Neuronal stem cell (in vitro differentiated cells): ENCODE measurements around the gene LRP1.
A peak's percentile ranks its signal among the peaks of the same experiment; 100 is the strongest.

Experiments
- DNase-seq: peaks from one replicate; pipeline ENCODE4 v3.0.0-alpha.2; 2013; ENCODE audit warnings: low spot score
- H2AFZ ChIP-seq: one replicate; pipeline ENCODE4 v1.6.1; 2013; ENCODE audit warnings: mild to moderate bottlenecking, low read length, inconsistent platforms
- H2AK5ac ChIP-seq: 2 replicates; pipeline ENCODE4 v1.6.1; 2013; ENCODE audit warnings: low read depth, mild to moderate bottlenecking, inconsistent platforms, low read length, moderate library complexity, mixed read lengths
- H2BK120ac ChIP-seq: 2 replicates; pipeline ENCODE4 v1.6.1; 2013; ENCODE audit warnings: low read depth, mild to moderate bottlenecking, inconsistent platforms, low read length, moderate library complexity, mixed read lengths
- H2BK12ac ChIP-seq: one replicate; pipeline ENCODE4 v1.6.1; 2013; ENCODE audit warnings: low read length, inconsistent platforms
- H2BK15ac ChIP-seq: 2 replicates; pipeline ENCODE4 v1.6.1; 2013; ENCODE audit warnings: mild to moderate bottlenecking, low read length, inconsistent platforms, mixed read lengths
- H2BK5ac ChIP-seq: one replicate; pipeline ENCODE4 v1.6.1; 2013; ENCODE audit warnings: inconsistent platforms, mild to moderate bottlenecking, low read length, moderate library complexity
- H3K14ac ChIP-seq: one replicate; pipeline ENCODE4 v1.6.1; 2013; ENCODE audit warnings: low read length, inconsistent platforms
- H3K18ac ChIP-seq: 2 replicates; pipeline ENCODE4 v1.6.1; 2013; ENCODE audit warnings: low read length, inconsistent platforms
- H3K23ac ChIP-seq: 2 replicates; pipeline ENCODE4 v1.6.1; 2013; ENCODE audit warnings: low read depth, mild to moderate bottlenecking, mixed read lengths, low read length, inconsistent platforms; ENCODE audit not compliant: poor library complexity
- H3K27ac ChIP-seq: replicated peaks from 3 replicates; pipeline ENCODE4 v1.5.1; 2013; ENCODE audit warnings: low read length, inconsistent platforms
- H3K27me3 ChIP-seq, 3 experiments: 2 replicates each; pipeline ENCODE4 v1.6.1; 2013; ENCODE audit warnings: low read length in 3 of 3, mild to moderate bottlenecking in 2 of 3, inconsistent platforms in 1 of 3, low read depth in 1 of 3, mixed read lengths in 1 of 3, moderate library complexity in 1 of 3; ENCODE audit not compliant: control insufficient read depth in 3 of 3, insufficient read depth in 3 of 3
- H3K36me3 ChIP-seq, 2 donors: replicated peaks in 1 of 2; 2 replicates each; pipeline ENCODE4 v1.6.1; 2013; ENCODE audit warnings: low read length in 2 of 2; ENCODE audit not compliant: control insufficient read depth in 2 of 2, insufficient read depth in 2 of 2
- H3K4ac ChIP-seq: 2 replicates; pipeline ENCODE4 v1.6.1; 2013; ENCODE audit warnings: inconsistent platforms, mild to moderate bottlenecking, low read length, moderate library complexity
- H3K4me1 ChIP-seq, 2 donors: 1 replicate in 1 of 2; 2 replicates in 1 of 2; pipeline ENCODE4 v1.6.1; 2013; ENCODE audit warnings: low read length in 2 of 2, low read depth in 1 of 2; ENCODE audit not compliant: control insufficient read depth in 2 of 2, insufficient read depth in 1 of 2
- H3K4me2 ChIP-seq: one replicate; pipeline ENCODE4 v1.6.1; 2013; ENCODE audit warnings: mild to moderate bottlenecking, low read length, inconsistent platforms; ENCODE audit not compliant: insufficient read depth, poor library complexity, severe bottlenecking
- H3K4me3 ChIP-seq, 2 donors: 2 replicates each; pipeline ENCODE4 v1.5.1; 2013; ENCODE audit warnings: low read length in 2 of 2, mild to moderate bottlenecking in 2 of 2, inconsistent platforms in 1 of 2, moderate library complexity in 1 of 2
- H3K79me1 ChIP-seq: one replicate; pipeline ENCODE4 v1.6.1; 2013; ENCODE audit warnings: low read depth, mild to moderate bottlenecking, inconsistent platforms, low read length, moderate library complexity
- H3K9ac ChIP-seq: one replicate; pipeline ENCODE4 v1.6.1; 2013; ENCODE audit warnings: mild to moderate bottlenecking, low read depth, low read length, inconsistent platforms; ENCODE audit not compliant: poor library complexity
- H3K9me3 ChIP-seq, 2 donors: replicated peaks in 1 of 2; 2 replicates each; pipeline versions ENCODE3 to v1.6.1; 2013; ENCODE audit warnings: low read length in 2 of 2, mild to moderate bottlenecking in 2 of 2, inconsistent platforms in 1 of 2, low read depth in 1 of 2, mixed read lengths in 1 of 2, moderate library complexity in 1 of 2; ENCODE audit not compliant: control insufficient read depth in 2 of 2, insufficient read depth in 1 of 2
- H4K8ac ChIP-seq: one replicate; pipeline ENCODE4 v1.6.1; 2013; ENCODE audit warnings: low read depth, mild to moderate bottlenecking, inconsistent platforms, low read length, moderate library complexity
- H4K91ac ChIP-seq: one replicate; pipeline ENCODE4 v1.6.1; 2013; ENCODE audit warnings: low read length, low read depth, mild to moderate bottlenecking, inconsistent platforms; ENCODE audit not compliant: poor library complexity
- WGBS, 2 donors: extraction: QIAGEN DNeasy Blood & Tissue Kit; methylation state at CpG; one replicate each; pipeline ENCODE4 v1.1.7; 2013; ENCODE audit warnings: missing lambda C conversion rate in 2 of 2, mixed read lengths in 1 of 2; ENCODE audit not compliant: insufficient read length in 2 of 2, insufficient replicate concordance in 1 of 2; ENCODE audit errors: extremely low coverage in 2 of 2; 5-methylcytosine and 5-hydroxymethylcytosine counted together

Gene LRP1

GRCh38 chr12:57161491-57161890, 33.2 kb downstream of the LRP1 start:
- H3K14ac ChIP-seq = no peak overlapping the region
- no peak overlapping the region for H3K18ac ChIP-seq
- no peaks in the 10 kb centered on the region for H3K27me3 ChIP-seq
- H2BK5ac ChIP-seq = no peak overlapping the region
- H2BK12ac ChIP-seq = no peak overlapping the region
- H4K91ac ChIP-seq = no peak overlapping the region
- DNase-seq = no peak
- H4K8ac ChIP-seq = no peak overlapping the region
- peaks cover 1 to 3% of the 10 kb centered on the region in 2 donors for H3K4me1 ChIP-seq
- no CpG with 5 or more reads among the region's 7 CpGs for WGBS, 2 donors
- H3K9me3 ChIP-seq = no peaks in the 10 kb centered on the region
- H2AK5ac ChIP-seq = no peak overlapping the region
- H3K36me3 ChIP-seq = peaks cover 68 to 100% of the 10 kb centered on the region in 2 donors
- no peak overlapping the region for H3K4ac ChIP-seq
- no peak overlapping the region for H3K27ac ChIP-seq
- H3K9ac ChIP-seq = no peak overlapping the region
- H3K23ac ChIP-seq = no peak overlapping the region
- H2AFZ ChIP-seq = no peak overlapping the region
- no peak overlapping the region for H3K4me2 ChIP-seq
- no peaks in the 10 kb centered on the region for H3K79me1 ChIP-seq
- H2BK15ac ChIP-seq = no peak overlapping the region
- H2BK120ac ChIP-seq = no peak overlapping the region
- no peak overlapping the region for H3K4me3 ChIP-seq

GRCh38 chr12:57162553-57163125, 34.4 kb downstream of the LRP1 start:
- H3K4me2 ChIP-seq = no peak overlapping the region
- H4K8ac ChIP-seq = no peak overlapping the region
- H3K18ac ChIP-seq = no peak overlapping the region
- no peak overlapping the region for H3K14ac ChIP-seq
- H3K4ac ChIP-seq = no peak overlapping the region
- H3K79me1 ChIP-seq = no peaks in the 10 kb centered on the region
- no peaks in the 10 kb centered on the region for H3K9me3 ChIP-seq
- H3K27ac ChIP-seq = no peak overlapping the region
- no peak overlapping the region for H2AFZ ChIP-seq
- peak overlapping the region; percentile 65 for H3K9ac ChIP-seq
- H3K27me3 ChIP-seq = no peaks in the 10 kb centered on the region
- peaks cover 1 to 3% of the 10 kb centered on the region in 2 donors for H3K4me1 ChIP-seq
- no peak overlapping the region for H4K91ac ChIP-seq
- H3K4me3 ChIP-seq = no peak overlapping the region
- H2AK5ac ChIP-seq = no peak overlapping the region
- WGBS, 2 donors = no CpG with 5 or more reads among the region's 8 CpGs
- H2BK12ac ChIP-seq = no peak overlapping the region
- H2BK120ac ChIP-seq = no peak overlapping the region
- no peak overlapping the region for H2BK5ac ChIP-seq
- peaks cover 68 to 100% of the 10 kb centered on the region in 2 donors for H3K36me3 ChIP-seq
- no peak overlapping the region for H3K23ac ChIP-seq
- no peak overlapping the region for H2BK15ac ChIP-seq
- no peak for DNase-seq

DNA sequence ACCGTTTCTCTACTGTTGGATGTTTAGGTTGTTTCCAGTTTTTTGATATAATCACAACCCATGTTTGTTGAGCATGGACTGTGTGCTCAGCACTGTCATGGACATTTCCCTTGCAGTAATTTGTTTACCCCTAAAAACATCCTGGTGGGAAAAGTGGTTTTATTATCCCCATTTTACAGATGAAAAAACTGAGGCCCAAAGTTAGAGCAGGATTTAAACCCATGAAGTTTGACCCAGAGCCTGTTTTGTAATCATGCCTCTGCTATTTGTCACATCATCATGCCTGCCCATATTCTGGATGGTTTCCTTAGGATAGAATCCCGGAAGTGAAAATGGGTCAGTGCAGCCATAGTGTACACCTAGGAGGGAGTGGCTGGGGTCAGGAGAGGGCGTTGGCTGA, 36.2 kb downstream of the LRP1 start:
- DNase-seq = no peak
- no peak overlapping the region for H3K23ac ChIP-seq
- H3K18ac ChIP-seq = no peak overlapping the region
- no peak overlapping the region for H3K4me2 ChIP-seq
- H4K91ac ChIP-seq = no peak overlapping the region
- no peaks in the 10 kb centered on the region for H3K79me1 ChIP-seq
- H2AK5ac ChIP-seq = no peak overlapping the region
- H2BK5ac ChIP-seq = no peak overlapping the region
- H4K8ac ChIP-seq = no peak overlapping the region
- no peaks in the 10 kb centered on the region for H3K4me1 ChIP-seq
- no peak overlapping the region for H2BK120ac ChIP-seq
- H3K36me3 ChIP-seq = peaks cover 63 to 100% of the 10 kb centered on the region in 2 donors
- no peak overlapping the region for H3K14ac ChIP-seq
- no peak overlapping the region for H2AFZ ChIP-seq
- H3K4me3 ChIP-seq = no peak overlapping the region
- no peaks in the 10 kb centered on the region for H3K27me3 ChIP-seq
- H3K4ac ChIP-seq = no peak overlapping the region
- no peaks in the 10 kb centered on the region for H3K9me3 ChIP-seq
- no peak overlapping the region for H3K27ac ChIP-seq
- H2BK12ac ChIP-seq = no peak overlapping the region
- no peak overlapping the region for H3K9ac ChIP-seq
- WGBS, 2 donors = no CpG with 5 or more reads among the region's 3 CpGs
- no peak overlapping the region for H2BK15ac ChIP-seq

DNA sequence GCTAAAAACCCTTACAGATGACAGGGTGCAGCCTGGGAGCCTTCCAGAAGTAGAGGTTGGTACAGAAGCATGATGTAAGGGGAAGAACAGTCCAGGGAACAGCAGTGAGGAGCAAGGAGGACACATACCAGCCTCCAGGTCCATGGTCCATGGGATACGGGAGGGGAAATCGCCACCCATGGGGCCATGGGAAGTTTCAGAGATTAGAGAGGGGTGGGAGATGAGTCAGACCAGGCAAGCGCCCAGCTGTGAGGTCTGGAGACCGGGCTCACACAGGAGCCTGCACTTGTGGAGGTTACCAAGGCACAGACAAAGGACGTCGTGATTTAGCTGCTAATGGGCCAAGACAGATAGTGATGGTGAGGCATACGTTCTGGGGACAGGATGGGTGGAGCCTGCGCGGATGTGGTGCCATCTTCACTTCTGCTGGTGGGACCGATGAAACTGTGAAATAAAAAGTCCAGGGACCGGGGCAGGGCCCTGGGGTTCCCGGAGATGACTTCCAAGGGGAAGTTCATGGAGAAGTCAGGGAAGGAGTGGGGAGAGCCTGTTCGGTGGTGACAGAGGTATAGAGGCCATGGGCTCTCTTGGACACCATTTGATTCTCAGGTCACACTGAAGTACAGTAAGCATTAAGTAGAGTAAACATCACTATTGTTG, 36.8 kb downstream of the LRP1 start:
- H3K79me1 ChIP-seq = no peaks in the 10 kb centered on the region
- H2BK12ac ChIP-seq = no peak overlapping the region
- H3K9me3 ChIP-seq = no peaks in the 10 kb centered on the region
- no peak overlapping the region for H3K4me2 ChIP-seq
- H3K9ac ChIP-seq = no peak overlapping the region
- H2AFZ ChIP-seq = no peak overlapping the region
- H3K14ac ChIP-seq = no peak overlapping the region
- no peak overlapping the region for H3K18ac ChIP-seq
- no peak overlapping the region for H4K8ac ChIP-seq
- no peak overlapping the region for H3K27ac ChIP-seq
- no peak overlapping the region for H2BK5ac ChIP-seq
- no CpG with 5 or more reads among the region's 13 CpGs for WGBS, 2 donors
- no peaks in the 10 kb centered on the region for H3K4me1 ChIP-seq
- DNase-seq = no peak
- H3K4me3 ChIP-seq = no peak overlapping the region
- no peak overlapping the region for H3K4ac ChIP-seq
- no peak overlapping the region for H2BK15ac ChIP-seq
- no peaks in the 10 kb centered on the region for H3K27me3 ChIP-seq
- peak overlapping the region; percentile 30 for H2BK120ac ChIP-seq
- H3K36me3 ChIP-seq = peaks cover 64 to 100% of the 10 kb centered on the region in 2 donors
- H2AK5ac ChIP-seq = no peak overlapping the region
- no peak overlapping the region for H4K91ac ChIP-seq
- peak overlapping the region; percentile 3 for H3K23ac ChIP-seq
